ENCODE results near the gene PDE6B. TPM values are rescaled to one million over a fixed set of nuclear protein-coding genes. Genes with fewer than 3 reads are reported as not detected.

The PDE6B gene
- total and polyA plus RNA-seq, 2 of the 13 experiments (the other 11 are each of a cell fraction or from before 2014, with no cell fraction given) = 0.38 to 0.40 TPM

- no peak for TF ChIP-seq AHDC1 (CRISPR knock-in tag; IDR thresholded peaks at IDR 0.05; ENCODE audit: borderline replicate concordance)
- no peak for TF ChIP-seq SMC3 (IDR thresholded peaks at IDR 0.05; ENCODE audit: low read length)
- TF ChIP-seq KLF13 (CRISPR knock-in tag; IDR thresholded peaks at IDR 0.05) = no peak
- no peak for TF ChIP-seq ZNF598 (CRISPR knock-in tag; IDR thresholded peaks at IDR 0.05; ENCODE audit: borderline replicate concordance)
- TF ChIP-seq MYC (CRISPR knock-in tag; IDR thresholded peaks at IDR 0.05; ENCODE audit: borderline replicate concordance) = peak; percentile 45
- no peak for TF ChIP-seq AGO2 (optimal IDR thresholded peaks at IDR 0.05; ENCODE audit: low read depth, low read length)
- TF ChIP-seq SP140L (CRISPR knock-in tag; IDR thresholded peaks at IDR 0.05; ENCODE audit: borderline replicate concordance) = no peak
- no peak for TF ChIP-seq CBFB (CRISPR knock-in tag; IDR thresholded peaks at IDR 0.05)
- no peak for TF ChIP-seq ZNF335 (CRISPR knock-in tag; IDR thresholded peaks at IDR 0.05)
- TF ChIP-seq ZNF510 (CRISPR knock-in tag; IDR thresholded peaks at IDR 0.05; ENCODE audit: low read depth) = no peak
- TF ChIP-seq THAP9 (CRISPR knock-in tag; IDR thresholded peaks at IDR 0.05; ENCODE audit: borderline replicate concordance) = no peak
- TF ChIP-seq SYNCRIP (IDR thresholded peaks at IDR 0.05; ENCODE audit: insufficient read depth, low read depth, low read length) = no peak
- TF ChIP-seq SP2 (CRISPR knock-in tag; IDR thresholded peaks at IDR 0.05) = no peak
- no peak for TF ChIP-seq KMT2A (CRISPR knock-in tag; IDR thresholded peaks at IDR 0.05)
- TF ChIP-seq SUZ12 (IDR thresholded peaks at IDR 0.05; ENCODE audit: low read depth, low read length) = no peak
- 0 out of 2 replicates have a peak, but pooled peaks have one; percentile 13 for TF ChIP-seq ZMYM4 (CRISPR knock-in tag; IDR thresholded peaks at IDR 0.05)
- no peak for TF ChIP-seq ZNF589 (CRISPR knock-in tag; conservative IDR thresholded peaks at IDR 0.05)
- no peak for TF ChIP-seq HNRNPH1 (optimal IDR thresholded peaks at IDR 0.05; ENCODE audit: low read depth, low read length)
- TF ChIP-seq ZNF34 (CRISPR knock-in tag; IDR thresholded peaks at IDR 0.05; ENCODE audit: borderline replicate concordance) = no peak
- no peak for TF ChIP-seq ATAD3A (CRISPR knock-in tag; IDR thresholded peaks at IDR 0.05)
- no peak for TF ChIP-seq NFIB (CRISPR knock-in tag; IDR thresholded peaks at IDR 0.05; ENCODE audit: borderline replicate concordance)
- TF ChIP-seq SP1 (IDR thresholded peaks at IDR 0.05) = no peak
- TF ChIP-seq SP1 (CRISPR knock-in tag; IDR thresholded peaks at IDR 0.05) = peak; percentile 84
- no peak for TF ChIP-seq ZNF343 (CRISPR knock-in tag; IDR thresholded peaks at IDR 0.05)
Measured at GRCh38 chr4:705278-706082, 80.1 kb downstream of the PDE6B start, which contains the start of gene PCGF3 (continued).
